Nephron (organoid): ENCODE measurements around the gene RNF223.
"Not testable (repeated sequence)": the region's sequence is repeated elsewhere in the genome, so short reads cannot be mapped to it uniquely, and the experiment has no call there.

Experiments used
- H3K27ac Mint-ChIP-seq, 3 experiments: 2 replicates each; pipeline ENCODE4 v1.8.0; 2020; ENCODE audit warnings: mixed read lengths in 3 of 3, mild to moderate bottlenecking in 2 of 3, moderate library complexity in 1 of 3
- H3K27me3 Mint-ChIP-seq: 2 replicates; pipeline ENCODE4 v1.8.0; 2021; ENCODE audit warnings: low read depth, mild to moderate bottlenecking, moderate library complexity, mixed read lengths
- H3K36me3 Mint-ChIP-seq: 2 replicates; pipeline ENCODE4 v1.8.0; 2020; ENCODE audit warnings: low read depth, mixed read lengths
- H3K4me1 Mint-ChIP-seq: 2 replicates; pipeline ENCODE4 v1.8.0; 2020; ENCODE audit warnings: mixed read lengths
- H3K4me3 Mint-ChIP-seq, 3 experiments: 2 replicates each; pipeline ENCODE4 v1.8.0; 2020; ENCODE audit warnings: mild to moderate bottlenecking in 3 of 3, mixed read lengths in 3 of 3, moderate library complexity in 2 of 3
- H3K9me3 Mint-ChIP-seq: 2 replicates; pipeline ENCODE4 v1.8.0; 2020; ENCODE audit warnings: mixed read lengths
- TF ChIP-seq, protein P1 (sequence below), 3 experiments: fragments of 200-600 bp; sonication (generic); IDR thresholded peaks; one replicate each; pipeline ENCODE4 v1.5.0; 2021; ENCODE audit warnings: antibody characterized with exemption in 3 of 3; ENCODE audit not compliant: unreplicated experiment in 3 of 3

RNF223 gene

GRCh38 chr1:1111516-1112236, 37.6 kb upstream of the RNF223 start:
- peaks cover 4% of the 10 kb centered on the region for H3K27me3 Mint-ChIP-seq
- TF ChIP-seq, protein P1, sequence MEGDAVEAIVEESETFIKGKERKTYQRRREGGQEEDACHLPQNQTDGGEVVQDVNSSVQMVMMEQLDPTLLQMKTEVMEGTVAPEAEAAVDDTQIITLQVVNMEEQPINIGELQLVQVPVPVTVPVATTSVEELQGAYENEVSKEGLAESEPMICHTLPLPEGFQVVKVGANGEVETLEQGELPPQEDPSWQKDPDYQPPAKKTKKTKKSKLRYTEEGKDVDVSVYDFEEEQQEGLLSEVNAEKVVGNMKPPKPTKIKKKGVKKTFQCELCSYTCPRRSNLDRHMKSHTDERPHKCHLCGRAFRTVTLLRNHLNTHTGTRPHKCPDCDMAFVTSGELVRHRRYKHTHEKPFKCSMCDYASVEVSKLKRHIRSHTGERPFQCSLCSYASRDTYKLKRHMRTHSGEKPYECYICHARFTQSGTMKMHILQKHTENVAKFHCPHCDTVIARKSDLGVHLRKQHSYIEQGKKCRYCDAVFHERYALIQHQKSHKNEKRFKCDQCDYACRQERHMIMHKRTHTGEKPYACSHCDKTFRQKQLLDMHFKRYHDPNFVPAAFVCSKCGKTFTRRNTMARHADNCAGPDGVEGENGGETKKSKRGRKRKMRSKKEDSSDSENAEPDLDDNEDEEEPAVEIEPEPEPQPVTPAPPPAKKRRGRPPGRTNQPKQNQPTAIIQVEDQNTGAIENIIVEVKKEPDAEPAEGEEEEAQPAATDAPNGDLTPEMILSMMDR (IDR thresholded peaks at IDR 0.05; ENCODE audit: unreplicated experiment in 3 of 3), result no peak
- peaks cover 11% of the 10 kb centered on the region for H3K9me3 Mint-ChIP-seq
- peak overlapping the region; percentile 25 to 61 (median 52) for H3K4me3 Mint-ChIP-seq
- H3K27ac Mint-ChIP-seq, result no peak overlapping the region
- H3K36me3 Mint-ChIP-seq, result peaks cover 53% of the 10 kb centered on the region
- peaks cover 7% of the 10 kb centered on the region for H3K4me1 Mint-ChIP-seq

DNA sequence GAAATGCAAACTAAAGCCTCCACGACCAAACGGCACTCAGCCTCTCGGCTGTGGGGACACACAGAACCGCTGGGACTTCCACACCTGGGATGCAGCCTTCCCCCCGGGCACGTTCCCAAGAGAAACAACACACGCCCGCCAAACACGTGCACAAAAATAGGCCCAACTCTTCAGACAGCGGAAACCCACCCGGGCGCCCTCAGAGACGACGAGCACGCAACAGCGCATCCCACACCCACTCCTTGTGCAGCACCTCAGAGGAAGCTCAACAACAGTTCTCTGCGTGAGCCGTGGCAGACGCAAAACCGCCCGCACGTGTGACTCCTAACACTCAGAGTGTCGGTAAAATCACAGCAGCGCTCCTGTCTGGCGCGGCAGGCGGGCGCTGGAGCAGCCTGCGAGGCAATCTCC, 36.5 kb upstream of the RNF223 start:
- TF ChIP-seq, protein P1 (IDR thresholded peaks at IDR 0.05; ENCODE audit: unreplicated experiment in 3 of 3), result no peak
- Mint-ChIP-seq H3K36me3 (peaks cover 61% of the 10 kb centered on the region), H3K4me3 (peak overlapping the region in 1 of 3 experiments; percentile 42), H3K27ac (no peak overlapping the region), H3K9me3 (peaks cover 13% of the 10 kb centered on the region), H3K4me1 (peaks cover 7% of the 10 kb centered on the region), H3K27me3 (no peaks in the 10 kb centered on the region)

DNA sequence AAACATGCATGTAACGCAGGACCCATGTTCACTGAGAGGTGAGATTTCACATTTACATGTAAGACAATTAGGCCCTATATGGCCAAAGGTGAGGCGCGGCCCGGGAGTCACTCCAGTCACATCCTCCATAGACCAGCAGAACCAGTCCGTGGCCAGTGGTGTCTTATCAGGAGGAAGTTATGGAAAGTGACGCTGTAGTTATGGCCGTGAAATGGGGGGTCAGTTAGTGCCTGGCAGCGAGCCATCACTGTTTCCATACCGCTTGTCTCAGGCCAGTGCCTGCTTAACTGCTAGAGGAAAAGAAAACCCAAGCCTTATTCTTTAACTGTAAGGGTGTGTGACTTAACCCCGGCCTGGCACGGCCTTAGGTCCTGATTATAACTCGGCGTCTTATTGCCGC, 35.6 kb upstream of the RNF223 start:
- no peaks in the 10 kb centered on the region for H3K27me3 Mint-ChIP-seq
- peaks cover 55% of the 10 kb centered on the region for H3K36me3 Mint-ChIP-seq
- TF ChIP-seq, protein P1 (IDR thresholded peaks at IDR 0.05; ENCODE audit: unreplicated experiment in 3 of 3), result no peak
- H3K4me1 Mint-ChIP-seq, result peaks cover 3% of the 10 kb centered on the region
- H3K4me3 Mint-ChIP-seq, result no peak overlapping the region
- H3K27ac Mint-ChIP-seq, result no peak overlapping the region
- peaks cover 13% of the 10 kb centered on the region for H3K9me3 Mint-ChIP-seq

GRCh38 chr1:1106510-1107221, 32.6 kb upstream of the RNF223 start:
- no peaks in the 10 kb centered on the region for H3K4me1 Mint-ChIP-seq
- no peak overlapping the region for H3K4me3 Mint-ChIP-seq
- TF ChIP-seq, protein P1 (IDR thresholded peaks at IDR 0.05; ENCODE audit: unreplicated experiment in 3 of 3), result no peak
- peaks cover 9% of the 10 kb centered on the region for H3K9me3 Mint-ChIP-seq
- H3K27me3 Mint-ChIP-seq, result no peaks in the 10 kb centered on the region
- no peak overlapping the region for H3K27ac Mint-ChIP-seq
- peaks cover 37% of the 10 kb centered on the region for H3K36me3 Mint-ChIP-seq

- H3K4me1 Mint-ChIP-seq, H3K4me3 Mint-ChIP-seq, H3K27ac Mint-ChIP-seq, H3K27me3 Mint-ChIP-seq: not testable (repeated sequence)
- H3K36me3 Mint-ChIP-seq, result peaks cover 31% of the 10 kb centered on the region
- peaks cover 24% of the 10 kb centered on the region for H3K9me3 Mint-ChIP-seq
Measured at GRCh38 chr1:1104152-1104551, 30.0 kb upstream of the RNF223 start.

- no peaks in the 10 kb centered on the region for H3K4me1 Mint-ChIP-seq
- no peaks in the 10 kb centered on the region for H3K27me3 Mint-ChIP-seq
- TF ChIP-seq, protein P1 (IDR thresholded peaks at IDR 0.05; ENCODE audit: unreplicated experiment in 3 of 3), result no peak
- no peak overlapping the region for H3K4me3 Mint-ChIP-seq
- H3K36me3 Mint-ChIP-seq, result peaks cover 25% of the 10 kb centered on the region
- peaks cover 25% of the 10 kb centered on the region for H3K9me3 Mint-ChIP-seq
- H3K27ac Mint-ChIP-seq, result no peak overlapping the region
Measured at GRCh38 chr1:1101503-1101902, 27.4 kb upstream of the RNF223 start.
